Measurements from ENCODE around the gene CD86.

CD86 gene

GRCh38 chr3:122055215-122055614, at the start of gene CD86:
CD86 (plus strand) TSS chr3:122055362; CDS start chr3:122055490, 128 bp downstream.
- no peak for DNase-seq (ENCODE audit: low read depth)
- in situ Hi-C loops (cut with HindIII; ENCODE audit: low sequenced_read_pairs) = loop anchor here (5.0 kb wide), 1 partner anchor 43 kb away; no protein-coding TSS in a partner anchor
- no peak for TF ChIP-seq CTCF (IDR thresholded peaks at IDR 0.05; ENCODE audit: low read depth, low read length, missing control alignments)
- H3K4me3 ChIP-seq (ENCODE audit: low read depth, low read length) = no peak within 1 kb of the TSS

GRCh38 chr3:122006267-122006666, 48.9 kb upstream of the CD86 start:
- no peak for TF ChIP-seq CTCF (IDR thresholded peaks at IDR 0.05; ENCODE audit: low read depth, low read length, missing control alignments)
- H3K4me3 ChIP-seq (ENCODE audit: low read depth, low read length) = no peak overlapping the region
- DNase-seq (ENCODE audit: low read depth) = no peak
- in situ Hi-C loops (cut with HindIII; ENCODE audit: low sequenced_read_pairs) = no loop called here

GRCh38 chr3:122008166-122008565, 47.0 kb upstream of the CD86 start:
- H3K4me3 ChIP-seq (ENCODE audit: low read depth, low read length) = no peak overlapping the region
- no peak for TF ChIP-seq CTCF (IDR thresholded peaks at IDR 0.05; ENCODE audit: low read depth, low read length, missing control alignments)
- in situ Hi-C loops (cut with HindIII; ENCODE audit: low sequenced_read_pairs) = no loop called here
- DNase-seq (ENCODE audit: low read depth) = no peak

GRCh38 chr3:122010506-122010905, 44.7 kb upstream of the CD86 start:
- in situ Hi-C loops (cut with HindIII; ENCODE audit: low sequenced_read_pairs) = loop anchor here (5.0 kb wide), 1 partner anchor 47 kb away; the partner anchor contains the start of gene CD86
- no peak overlapping the region for H3K4me3 ChIP-seq (ENCODE audit: low read depth, low read length)
- no peak for TF ChIP-seq CTCF (IDR thresholded peaks at IDR 0.05; ENCODE audit: low read depth, low read length, missing control alignments)
- DNase-seq (ENCODE audit: low read depth) = no peak

GRCh38 chr3:122011396-122011795, 43.8 kb upstream of the CD86 start:
- no peak for TF ChIP-seq CTCF (IDR thresholded peaks at IDR 0.05; ENCODE audit: low read depth, low read length, missing control alignments)
- in situ Hi-C loops (cut with HindIII; ENCODE audit: low sequenced_read_pairs) = loop anchor here (5.0 kb wide), 1 partner anchor 46 kb away; the partner anchor contains the start of gene CD86
- H3K4me3 ChIP-seq (ENCODE audit: low read depth, low read length) = no peak overlapping the region
- no peak for DNase-seq (ENCODE audit: low read depth)

- in situ Hi-C loops (cut with HindIII; ENCODE audit: low sequenced_read_pairs) = loop anchor here (5.0 kb wide), 1 partner anchor 44 kb away; the partner anchor contains the start of gene CD86
- no peak overlapping the region for H3K4me3 ChIP-seq (ENCODE audit: low read depth, low read length)
- TF ChIP-seq CTCF (IDR thresholded peaks at IDR 0.05; ENCODE audit: low read depth, low read length, missing control alignments) = no peak
- DNase-seq (ENCODE audit: low read depth) = no peak
Observed at GRCh38 chr3:122012821-122013220, 42.3 kb upstream of the CD86 start.

Measured in astrocyte of the cerebellum (primary cell).